ENCODE measurements around the gene DYNC1I2.

GRCh38 chr2:171793691-171794678 is 106.7 kb downstream of the DYNC1I2 start:
- no peak for TF ChIP-seq CTCF (IDR thresholded peaks at IDR 0.05)
- no peak for TF ChIP-seq POLR2A (IDR thresholded peaks at IDR 0.05)
